GM19468 (cell line): ENCODE results near the gene CFAP107.
"Not testable (repeated sequence)": the region's sequence is repeated elsewhere in the genome, so short reads cannot be mapped to it uniquely, and the experiment has no call there.

Experiments used
- ATAC-seq: cut with Tn5 transposase; IDR thresholded peaks from one replicate; pipeline ENCODE4 v1.9.1; 2021; ENCODE audit warnings: mild to moderate bottlenecking, moderate library complexity, moderate number of reproducible peaks; ENCODE audit not compliant: unreplicated experiment; ENCODE audit errors: extremely low read depth

The CFAP107 gene, protein sequence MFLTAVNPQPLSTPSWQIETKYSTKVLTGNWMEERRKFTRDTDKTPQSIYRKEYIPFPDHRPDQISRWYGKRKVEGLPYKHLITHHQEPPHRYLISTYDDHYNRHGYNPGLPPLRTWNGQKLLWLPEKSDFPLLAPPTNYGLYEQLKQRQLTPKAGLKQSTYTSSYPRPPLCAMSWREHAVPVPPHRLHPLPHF

DNA sequence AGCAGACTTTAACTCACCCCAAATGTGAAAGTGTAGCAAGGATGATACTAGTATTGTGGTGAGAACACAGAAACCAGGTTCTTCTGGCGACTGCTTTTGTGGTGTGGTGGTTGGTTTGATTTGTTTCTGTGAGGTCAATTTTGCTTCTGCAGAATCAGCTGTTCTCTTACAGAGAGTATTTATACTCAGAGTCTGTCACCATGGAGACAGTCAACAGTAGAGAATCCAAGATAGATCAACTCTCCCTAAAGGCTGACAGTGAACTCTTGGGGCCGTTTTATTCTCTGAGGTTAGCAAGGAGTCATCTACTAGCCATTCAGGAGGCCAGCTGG is at the start of gene CFAP107:
Gene CFAP107, plus strand, starts transcription at position 209 of the 332 bp plus-strand sequence. CDS start 231 bp downstream, outside the sequence.
- ATAC-seq = no peak

GRCh38 chr1:12696658-12697057 is 49.3 kb upstream of the CFAP107 start:
- no peak for ATAC-seq

DNA sequence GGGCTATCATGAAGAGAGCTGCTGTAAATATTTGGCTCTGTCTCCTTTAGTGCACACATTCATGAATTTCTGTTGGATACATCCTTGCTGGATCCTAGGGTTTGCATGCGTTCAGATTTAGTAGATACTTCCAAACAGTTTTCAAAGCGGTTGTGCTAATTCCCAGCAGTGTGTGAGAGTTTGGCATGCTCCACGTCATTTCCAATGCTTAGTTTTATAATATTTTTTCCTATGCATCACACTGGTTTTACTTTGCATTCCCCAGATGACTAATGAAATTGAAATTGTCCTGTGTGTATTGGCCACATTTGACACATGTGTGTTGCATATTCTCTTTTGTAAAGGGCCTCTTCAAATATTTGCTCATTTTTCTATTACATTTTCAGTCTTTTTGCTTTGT is 48.6 kb upstream of the CFAP107 start:
- no peak for ATAC-seq

DNA sequence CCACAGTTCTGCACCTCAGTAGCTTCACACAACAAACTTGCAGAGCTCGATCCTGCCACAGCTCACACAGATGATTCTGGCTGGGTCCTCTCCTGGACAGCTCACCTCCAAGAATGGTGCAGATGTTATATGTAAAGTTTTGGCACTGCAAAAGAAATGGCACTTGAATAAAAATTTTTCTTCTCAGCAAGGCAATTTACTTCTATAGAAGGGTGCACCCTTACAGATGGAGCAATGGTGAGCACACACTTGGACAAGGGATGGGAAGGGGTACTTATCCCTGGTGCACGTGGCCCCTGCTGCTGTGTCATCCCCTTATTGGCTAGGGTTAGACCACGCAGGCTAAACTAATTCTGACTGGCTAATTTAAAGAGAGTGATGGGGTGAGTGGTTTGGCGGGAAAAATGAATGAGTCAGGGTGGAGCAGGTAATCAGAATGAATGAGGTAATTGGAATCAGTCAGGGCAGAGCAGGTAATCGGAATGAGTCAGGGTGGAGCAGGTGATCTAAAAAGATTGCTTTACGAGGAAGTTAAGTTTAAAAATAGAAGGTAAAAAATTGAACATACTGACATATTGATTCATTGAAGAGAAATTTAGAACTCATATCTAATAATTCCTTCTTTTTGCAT is 42.1 kb upstream of the CFAP107 start:
- ATAC-seq = no peak

DNA sequence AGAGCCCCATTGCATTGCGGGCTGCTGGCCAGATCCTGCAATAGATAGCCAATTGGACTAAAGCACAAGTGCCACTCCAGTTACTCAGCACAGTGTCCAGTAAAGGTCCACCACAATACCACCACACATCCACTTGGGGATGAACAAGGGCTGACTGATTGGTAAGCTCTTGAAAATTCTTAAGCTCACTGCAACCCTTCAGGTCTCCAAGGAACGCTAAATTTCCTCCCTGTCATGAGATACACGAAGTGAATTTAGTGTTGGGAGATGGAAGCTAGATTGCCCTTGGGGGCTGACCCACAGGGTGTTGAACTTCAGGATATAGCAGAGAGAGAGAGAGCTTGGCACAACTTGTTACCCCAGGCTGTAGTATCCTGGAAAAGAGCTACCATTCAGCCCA is 39.9 kb upstream of the CFAP107 start:
- no peak for ATAC-seq

DNA sequence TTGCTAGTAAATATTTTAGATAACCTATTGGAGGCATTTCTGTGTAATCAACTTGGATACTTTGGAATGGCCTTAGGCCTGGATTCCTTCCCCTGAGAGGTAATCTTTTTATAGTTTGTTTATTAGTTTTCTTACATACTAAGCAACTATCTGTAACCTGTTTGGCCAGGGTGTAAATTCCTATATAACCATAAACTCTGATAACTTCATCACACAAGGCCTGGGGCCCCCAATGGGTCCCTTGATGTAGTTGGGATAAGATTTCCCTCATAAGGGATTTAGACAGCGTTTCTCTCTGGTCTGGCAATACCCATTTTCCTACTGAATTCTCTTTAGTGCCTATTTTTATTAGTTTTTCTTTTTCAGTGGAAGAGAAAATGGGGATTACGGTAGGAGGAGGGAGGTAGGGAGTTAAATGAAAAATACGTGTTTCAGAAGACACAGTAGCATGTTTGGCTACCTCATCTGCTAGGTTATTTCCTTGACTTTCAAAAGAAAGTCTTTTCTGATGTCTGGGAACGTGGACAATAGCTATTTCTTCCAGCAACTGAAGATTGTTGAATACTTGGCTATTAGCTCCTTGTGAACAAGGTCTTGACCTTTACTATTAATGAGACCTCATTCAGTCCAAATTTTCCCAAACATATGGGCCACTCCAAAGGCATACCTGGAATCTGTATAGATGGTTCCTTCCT is 37.5 kb upstream of the CFAP107 start:
- no peak for ATAC-seq

GRCh38 chr1:12709091-12709491 is 36.9 kb upstream of the CFAP107 start:
- ATAC-seq = no peak

- no peak for ATAC-seq
Measured at GRCh38 chr1:12709696-12710095, 36.3 kb upstream of the CFAP107 start.

GRCh38 chr1:12711536-12711935 is 34.5 kb upstream of the CFAP107 start:
- ATAC-seq = no peak

DNA sequence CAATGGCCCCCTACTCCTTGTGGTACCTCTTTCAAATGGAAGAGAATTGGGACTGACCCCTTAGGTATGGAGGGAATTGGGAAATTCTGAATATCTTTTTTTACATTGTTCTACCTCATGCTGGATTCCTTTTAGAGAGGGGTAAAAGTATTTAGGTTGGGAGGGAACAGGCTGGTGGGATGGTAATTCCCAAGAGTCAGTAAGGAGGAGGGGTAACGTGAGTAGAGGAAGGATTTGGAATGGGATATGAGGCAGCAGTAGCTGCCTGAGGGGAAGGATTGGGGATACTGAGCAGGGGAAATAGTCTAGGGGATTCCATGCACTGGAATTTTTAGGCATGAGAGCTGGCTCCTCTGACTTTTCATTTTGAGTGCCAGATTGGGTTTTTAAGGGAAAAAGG is 33.9 kb upstream of the CFAP107 start:
- ATAC-seq = no peak

- no peak for ATAC-seq
Measured at GRCh38 chr1:12712929-12713328, 33.1 kb upstream of the CFAP107 start.

GRCh38 chr1:12713651-12714050 is 32.3 kb upstream of the CFAP107 start:
- not testable (repeated sequence) for ATAC-seq

GRCh38 chr1:12714710-12715475 is 31.1 kb upstream of the CFAP107 start:
- no peak for ATAC-seq

DNA sequence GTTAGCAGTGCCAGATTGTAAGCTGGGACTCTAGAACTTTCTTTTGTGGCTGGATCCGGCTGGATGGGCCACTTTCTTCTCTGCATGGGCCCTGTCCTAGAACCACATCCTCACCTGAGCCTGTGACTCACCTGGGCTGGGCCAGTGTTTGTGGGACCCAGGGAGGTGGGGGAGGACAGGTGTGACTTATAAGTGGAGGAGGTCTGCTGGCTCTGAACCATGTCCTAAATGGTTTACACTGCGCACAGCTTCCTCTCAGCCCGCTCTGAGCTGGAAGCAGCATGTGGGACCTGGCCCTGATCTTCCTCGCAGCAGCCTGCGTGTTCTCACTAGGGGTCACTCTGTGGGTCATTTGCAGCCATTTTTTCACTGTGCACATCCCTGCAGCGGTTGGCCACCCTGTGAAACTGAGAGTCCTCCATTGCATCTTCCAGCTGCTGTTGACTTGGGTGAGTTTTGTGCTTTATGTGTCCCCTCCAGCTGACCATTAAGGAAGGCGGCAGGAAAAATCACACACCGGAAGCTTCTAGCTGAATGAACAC is 30.0 kb upstream of the CFAP107 start, which contains the start of gene AADACL3:
Gene AADACL3, plus strand, starts transcription at position 215 of the 542 bp plus-strand sequence. Its CDS starts 67 bp downstream, at position 282.
- ATAC-seq = no peak

- ATAC-seq = no peak
Measured at GRCh38 chr1:12717301-12717838, 28.6 kb upstream of the CFAP107 start.

- no peak for ATAC-seq
Measured at GRCh38 chr1:12722626-12723025, 23.4 kb upstream of the CFAP107 start.

GRCh38 chr1:12728391-12728790 is 17.6 kb upstream of the CFAP107 start:
- no peak for ATAC-seq

GRCh38 chr1:12730156-12730555 is 15.8 kb upstream of the CFAP107 start:
- ATAC-seq = no peak

DNA sequence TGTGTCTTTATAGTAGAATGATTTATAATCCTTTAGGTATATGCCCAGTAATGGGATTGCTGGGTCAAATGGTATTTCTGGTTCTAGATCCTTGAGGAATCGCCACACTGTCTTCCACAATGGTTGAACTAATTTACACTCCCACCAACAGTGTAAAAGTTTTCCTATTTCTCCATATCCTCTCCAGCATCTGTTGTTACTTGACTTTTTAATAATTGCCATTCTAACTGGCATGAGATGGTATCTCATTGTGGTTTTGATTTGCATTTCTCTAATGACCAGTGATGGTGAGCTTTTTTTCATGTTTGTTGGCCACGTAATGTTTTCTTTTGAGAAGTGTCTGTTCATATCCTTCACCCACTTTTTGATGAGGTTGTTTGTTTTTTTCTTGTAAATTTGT is 14.9 kb upstream of the CFAP107 start:
- ATAC-seq = not testable (repeated sequence)

- no peak for ATAC-seq
Measured at GRCh38 chr1:12734651-12735050, 11.3 kb upstream of the CFAP107 start.
